Right hindlimb (tissue), 1 donor: Measurements from ENCODE around the gene BCL2L12.
"Not testable (repeated sequence)": the region's sequence is repeated elsewhere in the genome, so short reads cannot be mapped to it uniquely, and the experiment has no call there.

Experiments used
- DNase-seq: peaks from one replicate; pipeline ENCODE4 v3.0.0-alpha.2; 2018

BCL2L12 gene

GRCh38 chr19:49718511-49718910 is 52.8 kb downstream of the BCL2L12 start:
- DNase-seq, result no peak

GRCh38 chr19:49718991-49719390 is 53.3 kb downstream of the BCL2L12 start:
- DNase-seq, result no peak

- not testable (repeated sequence) for DNase-seq
Observed at GRCh38 chr19:49719420-49719819, 53.7 kb downstream of the BCL2L12 start.
